Immature natural killer cell (primary cell): ENCODE results near the gene ACTL6B. TPM values are rescaled to one million over a fixed set of nuclear protein-coding genes. Genes with fewer than 3 reads are reported as not detected.
A peak's percentile ranks its signal among the peaks of the same experiment; 100 is the strongest.
"Not testable (repeated sequence)": the region's sequence is repeated elsewhere in the genome, so short reads cannot be mapped to it uniquely, and the experiment has no call there.

ENCODE experiments used
- DNase-seq, 3 donors: peaks; one replicate each; pipeline ENCODE4 v3.0.0; 2022; ENCODE audit warnings: mixed read lengths in 1 of 3
- H3K27ac Mint-ChIP-seq, 6 donors: one replicate each; pipeline ENCODE4 v1.8.0; 2020; ENCODE audit warnings: mixed read lengths in 6 of 6, mild to moderate bottlenecking in 5 of 6, inconsistent platforms in 4 of 6, moderate library complexity in 3 of 6
- H3K27me3 Mint-ChIP-seq, 3 donors: one replicate each; pipeline ENCODE4 v1.8.0; 2020 to 2021; ENCODE audit warnings: low read depth in 3 of 3, mild to moderate bottlenecking in 3 of 3, mixed read lengths in 3 of 3, moderate library complexity in 3 of 3, inconsistent platforms in 1 of 3
- H3K36me3 Mint-ChIP-seq, 3 donors: one replicate each; pipeline ENCODE4 v1.8.0; 2020; ENCODE audit warnings: mixed read lengths in 3 of 3, inconsistent platforms in 2 of 3, mild to moderate bottlenecking in 2 of 3
- H3K4me1 Mint-ChIP-seq, 2 donors: one replicate each; pipeline ENCODE4 v1.8.0; 2020; ENCODE audit warnings: inconsistent platforms in 2 of 2, mild to moderate bottlenecking in 2 of 2, mixed read lengths in 2 of 2, moderate library complexity in 1 of 2
- H3K4me3 Mint-ChIP-seq, 5 donors: one replicate each; pipeline ENCODE4 v1.8.0; 2020; ENCODE audit warnings: mild to moderate bottlenecking in 5 of 5, mixed read lengths in 5 of 5, inconsistent platforms in 3 of 5, moderate library complexity in 3 of 5
- H3K9me3 Mint-ChIP-seq, 6 donors: one replicate each; pipeline ENCODE4 v1.8.0; 2020; ENCODE audit warnings: mild to moderate bottlenecking in 6 of 6, mixed read lengths in 6 of 6, inconsistent platforms in 4 of 6, moderate library complexity in 3 of 6
- polyA plus RNA-seq, 3 donors: library from polyadenylated mRNA; unstranded; fragments of 300-500 nt; fragmentation: Illumina TruSeq; gene quantifications; one replicate each; pipeline ENCODE4 v1.2.3, GENCODE V29; 2021

The ACTL6B gene
- polyA plus RNA-seq, 3 donors from 2014 or later = not detected

- Mint-ChIP-seq H3K27me3 (peaks cover 21 to 35% (median 23%) of the 10 kb centered on the region in 3 donors), H3K27ac (peak within 1 kb of the TSS; percentile 91 to 98 (median 96)), H3K4me1 (peaks cover 7 to 16% of the 10 kb centered on the region in 2 donors), H3K36me3 (peaks cover 0 to 6% (median 0%) of the 10 kb centered on the region in 3 donors), H3K9me3 (no peaks in the 10 kb centered on the region), H3K4me3 (peak within 1 kb of the TSS; percentile 92 to 96 (median 93))
- DNase-seq = peak; percentile 94 to 96 (median 95)
Observed at GRCh38 chr7:100673302-100673941, 17.2 kb upstream of the ACTL6B start, which contains the start of gene GNB2. Gene GNB2 (plus strand): TSS chr7:100673740. CDS start chr7:100676266, 2,526 bp downstream.

DNA sequence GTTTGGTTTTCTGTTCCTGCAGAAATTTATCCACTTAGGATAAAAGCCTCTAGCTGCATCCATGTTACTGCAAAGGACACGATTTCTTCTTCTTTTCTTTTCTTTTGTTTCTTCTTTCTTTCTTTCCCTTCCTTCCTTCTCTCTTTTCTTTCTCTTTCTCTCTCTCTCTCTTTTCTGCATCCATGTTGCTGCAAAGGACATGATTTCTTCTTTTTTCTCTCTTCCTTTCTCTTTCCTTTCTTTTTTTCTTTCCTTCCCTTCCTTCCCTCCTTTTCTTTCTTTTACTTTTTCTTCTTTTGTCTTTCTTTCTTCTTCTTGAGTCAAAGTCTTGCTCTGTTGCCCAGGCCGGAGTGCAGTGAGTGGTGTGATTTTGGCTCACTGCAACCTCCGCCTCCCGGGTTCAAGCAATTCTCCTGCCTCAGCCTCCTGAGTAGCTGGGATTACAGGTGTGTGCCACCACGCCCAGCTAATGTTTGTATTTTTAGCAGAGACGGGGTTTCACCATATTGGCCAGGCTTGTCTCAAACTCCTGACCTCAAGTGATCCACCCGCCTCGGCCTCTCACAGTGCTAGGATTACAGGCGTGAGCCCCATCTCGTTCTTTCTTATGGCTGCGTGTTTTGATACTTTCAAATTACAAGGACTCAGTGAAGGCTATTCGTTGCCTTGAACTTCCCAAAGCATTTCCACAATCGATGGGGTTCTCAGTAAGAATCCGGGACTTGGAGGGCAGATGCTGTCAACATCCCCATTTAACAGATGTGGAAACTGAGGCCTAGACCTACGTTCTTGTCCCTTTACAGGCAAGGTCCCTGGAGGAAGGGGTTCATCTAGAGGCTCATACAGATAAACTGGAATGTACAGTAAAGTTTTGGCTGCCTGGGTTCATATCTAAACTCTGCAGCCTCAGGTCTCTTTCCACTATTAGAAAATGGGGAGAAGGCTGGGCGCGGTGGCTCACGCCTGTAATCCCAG is 15.4 kb upstream of the ACTL6B start:
- peaks cover 18 to 37% (median 22%) of the 10 kb centered on the region in 3 donors for H3K27me3 Mint-ChIP-seq
- H3K4me3 Mint-ChIP-seq = peak overlapping the region in 2 of 5 donors; percentile 21 to 38
- H3K27ac Mint-ChIP-seq = peak overlapping the region in 3 of 6 donors; percentile 2 to 14 (median 10)
- peaks cover 0 to 10% of the 10 kb centered on the region in 2 donors for H3K4me1 Mint-ChIP-seq
- H3K36me3 Mint-ChIP-seq = no peaks in the 10 kb centered on the region
- no peak for DNase-seq
- H3K9me3 Mint-ChIP-seq = no peaks in the 10 kb centered on the region

- Mint-ChIP-seq H3K36me3 (no peaks in the 10 kb centered on the region), H3K9me3 (no peaks in the 10 kb centered on the region), H3K27ac (no peak overlapping the region), H3K4me1 (peaks cover 0 to 6% of the 10 kb centered on the region in 2 donors), H3K4me3 (no peak overlapping the region), H3K27me3 (peaks cover 16 to 28% (median 19%) of the 10 kb centered on the region in 3 donors)
- no peak for DNase-seq
Observed at GRCh38 chr7:100670074-100670473, 13.8 kb upstream of the ACTL6B start.

GRCh38 chr7:100669106-100669505 is 12.9 kb upstream of the ACTL6B start:
- DNase-seq, H3K9me3 Mint-ChIP-seq, H3K27ac Mint-ChIP-seq, H3K4me3 Mint-ChIP-seq, H3K4me1 Mint-ChIP-seq, H3K36me3 Mint-ChIP-seq: not testable (repeated sequence)
- H3K27me3 Mint-ChIP-seq = peaks cover 12 to 21% (median 13%) of the 10 kb centered on the region in 3 donors

DNA sequence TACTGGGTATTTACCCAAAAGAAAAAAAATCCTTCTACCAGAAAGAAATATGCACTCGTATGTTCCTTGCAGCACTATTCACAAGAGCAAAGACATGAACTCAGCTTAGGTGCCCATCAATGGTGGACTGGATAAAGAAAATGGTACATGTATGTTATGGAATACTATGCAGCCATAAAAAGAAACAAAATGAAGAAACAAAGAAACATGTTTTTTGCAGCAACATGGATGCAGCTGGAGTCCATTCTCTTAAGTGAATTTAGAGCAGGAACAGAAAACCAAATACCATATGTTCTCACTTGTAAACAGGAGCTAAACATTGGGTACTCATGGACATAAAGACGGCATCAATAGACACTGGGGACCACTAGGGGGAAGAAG is 11.8 kb upstream of the ACTL6B start:
- Mint-ChIP-seq H3K4me1 (peaks cover 0 to 3% of the 10 kb centered on the region in 2 donors), H3K27me3 (peaks cover 6 to 12% (median 9%) of the 10 kb centered on the region in 3 donors), H3K27ac (no peak overlapping the region), H3K36me3 (no peaks in the 10 kb centered on the region), H3K4me3 (no peak overlapping the region), H3K9me3 (no peaks in the 10 kb centered on the region)
- DNase-seq = no peak

- Mint-ChIP-seq H3K4me1 (peaks cover 0 to under 1% of the 10 kb centered on the region in 2 donors), H3K27ac (no peak overlapping the region), H3K36me3 (no peaks in the 10 kb centered on the region), H3K27me3 (peaks cover 4 to 6% (median 6%) of the 10 kb centered on the region in 3 donors), H3K9me3 (no peaks in the 10 kb centered on the region), H3K4me3 (no peak overlapping the region)
- no peak for DNase-seq
Observed at GRCh38 chr7:100667331-100668068, 11.3 kb upstream of the ACTL6B start.

DNA sequence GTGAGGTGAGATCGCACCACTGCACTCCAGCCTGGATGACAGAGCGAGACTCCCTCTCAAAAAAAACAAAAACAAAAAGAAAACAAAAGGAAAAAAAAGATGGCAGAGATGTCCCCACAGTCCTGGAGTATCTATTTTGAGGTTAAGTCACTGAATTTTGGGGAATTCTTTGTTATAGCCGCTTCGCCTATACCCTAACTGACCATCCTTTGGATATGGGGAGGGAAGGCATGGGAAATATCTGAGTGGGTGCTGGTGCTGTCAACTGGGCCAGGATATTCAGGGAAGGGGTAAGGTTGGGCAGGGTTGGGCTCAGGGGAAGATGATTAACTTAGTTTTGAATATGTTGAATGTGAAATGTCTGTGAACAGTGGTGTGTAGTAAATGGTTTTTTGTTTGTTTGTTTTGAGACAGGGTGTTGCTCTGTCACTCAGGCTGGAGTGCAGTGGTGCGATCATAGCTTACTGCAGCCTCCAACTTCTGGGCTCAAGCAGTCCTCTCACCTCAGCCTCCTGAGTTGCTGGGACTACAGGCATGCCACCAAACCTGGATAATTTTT is 9.0 kb upstream of the ACTL6B start:
- H3K36me3 Mint-ChIP-seq = no peaks in the 10 kb centered on the region
- DNase-seq = no peak
- H3K4me1 Mint-ChIP-seq = no peaks in the 10 kb centered on the region
- no peak overlapping the region for H3K4me3 Mint-ChIP-seq
- H3K27me3 Mint-ChIP-seq = peaks cover 5 to 9% (median 6%) of the 10 kb centered on the region in 3 donors
- no peak overlapping the region for H3K27ac Mint-ChIP-seq
- H3K9me3 Mint-ChIP-seq = no peaks in the 10 kb centered on the region

DNA sequence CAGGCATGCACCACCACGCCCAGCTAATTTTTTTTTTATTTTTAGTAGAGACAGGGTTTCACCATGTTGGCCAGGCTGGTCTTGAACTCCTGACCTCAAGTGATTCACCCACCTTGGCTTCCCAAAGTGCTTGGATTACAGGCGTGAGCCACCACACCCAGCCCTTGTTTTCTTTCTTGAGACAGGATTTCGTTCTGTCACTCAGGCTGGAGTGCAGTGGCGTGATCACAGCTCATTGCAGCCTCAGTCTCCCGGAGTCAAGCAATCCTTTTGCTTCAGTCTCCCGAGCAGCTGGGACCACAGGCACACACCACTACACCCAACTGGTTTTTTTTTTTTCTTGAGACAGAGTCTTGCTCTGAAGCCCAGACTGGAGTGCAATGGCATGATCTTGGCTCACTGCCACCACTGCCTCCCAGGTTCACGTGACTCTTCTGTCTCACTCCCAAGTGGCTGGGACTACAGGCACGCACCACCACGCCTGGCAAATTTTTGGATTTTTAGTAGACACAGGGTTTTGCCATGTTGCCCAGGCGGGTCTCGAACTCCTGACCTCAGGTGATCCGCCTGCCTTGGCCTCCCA is 6.0 kb upstream of the ACTL6B start:
- H3K36me3 Mint-ChIP-seq, H3K4me3 Mint-ChIP-seq, H3K9me3 Mint-ChIP-seq, H3K4me1 Mint-ChIP-seq, H3K27ac Mint-ChIP-seq, DNase-seq: not testable (repeated sequence)
- H3K27me3 Mint-ChIP-seq = peaks cover 0 to 14% (median 11%) of the 10 kb centered on the region in 3 donors

DNA sequence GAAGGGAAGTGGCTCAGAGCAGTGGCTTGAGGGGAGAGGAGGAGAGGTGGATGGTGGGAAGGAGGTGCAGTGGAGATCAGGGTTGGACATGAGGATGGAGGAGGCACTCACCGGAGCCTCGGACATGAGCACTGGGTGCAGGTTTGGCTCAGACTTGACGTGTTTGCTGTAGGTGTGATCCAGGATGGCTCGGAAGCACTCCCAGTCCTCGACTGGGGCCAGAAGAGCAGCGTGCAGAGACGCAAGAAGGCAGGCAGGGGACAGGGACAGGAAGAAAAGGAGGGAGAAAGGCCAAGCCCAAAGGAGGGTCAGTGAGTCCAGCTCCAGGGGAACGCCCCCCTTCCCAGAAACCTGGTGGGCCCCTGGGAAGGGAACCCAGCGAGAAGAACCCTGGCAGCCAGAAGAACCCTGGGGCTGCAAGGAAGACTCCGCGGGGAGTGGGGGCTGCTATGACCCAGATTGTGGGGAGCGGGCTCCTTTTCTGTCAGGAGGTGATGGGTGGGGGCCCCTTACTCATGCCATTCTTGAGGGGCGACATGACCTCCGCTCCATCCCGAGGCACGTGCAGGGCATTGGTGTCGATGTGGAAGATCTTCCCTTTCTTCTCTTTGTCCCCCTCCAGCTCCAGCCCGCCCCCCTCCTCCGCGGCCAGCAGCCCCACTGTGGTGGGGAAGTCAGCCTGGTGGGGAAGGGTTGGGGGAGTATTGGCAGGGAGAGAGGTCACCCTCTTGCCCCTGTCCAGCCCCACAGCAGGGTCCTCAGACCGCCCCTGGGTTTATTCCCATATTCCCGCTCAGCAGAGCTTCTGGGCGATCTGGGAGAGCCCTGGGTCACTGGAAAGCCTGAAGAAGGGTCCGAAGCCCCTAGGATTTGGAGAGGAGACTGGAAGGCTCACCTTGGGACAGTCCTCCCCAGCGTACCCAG is 1.1 kb downstream of the ACTL6B start:
- H3K4me3 Mint-ChIP-seq = peak overlapping the region in 1 of 5 donors; percentile 43
- H3K36me3 Mint-ChIP-seq = peaks cover 0 to 3% (median 2%) of the 10 kb centered on the region in 3 donors
- H3K9me3 Mint-ChIP-seq = no peaks in the 10 kb centered on the region
- no peak overlapping the region for H3K27ac Mint-ChIP-seq
- peaks cover 11 to 36% (median 19%) of the 10 kb centered on the region in 3 donors for H3K27me3 Mint-ChIP-seq
- no peak for DNase-seq
- peaks cover 0 to 2% of the 10 kb centered on the region in 2 donors for H3K4me1 Mint-ChIP-seq

DNA sequence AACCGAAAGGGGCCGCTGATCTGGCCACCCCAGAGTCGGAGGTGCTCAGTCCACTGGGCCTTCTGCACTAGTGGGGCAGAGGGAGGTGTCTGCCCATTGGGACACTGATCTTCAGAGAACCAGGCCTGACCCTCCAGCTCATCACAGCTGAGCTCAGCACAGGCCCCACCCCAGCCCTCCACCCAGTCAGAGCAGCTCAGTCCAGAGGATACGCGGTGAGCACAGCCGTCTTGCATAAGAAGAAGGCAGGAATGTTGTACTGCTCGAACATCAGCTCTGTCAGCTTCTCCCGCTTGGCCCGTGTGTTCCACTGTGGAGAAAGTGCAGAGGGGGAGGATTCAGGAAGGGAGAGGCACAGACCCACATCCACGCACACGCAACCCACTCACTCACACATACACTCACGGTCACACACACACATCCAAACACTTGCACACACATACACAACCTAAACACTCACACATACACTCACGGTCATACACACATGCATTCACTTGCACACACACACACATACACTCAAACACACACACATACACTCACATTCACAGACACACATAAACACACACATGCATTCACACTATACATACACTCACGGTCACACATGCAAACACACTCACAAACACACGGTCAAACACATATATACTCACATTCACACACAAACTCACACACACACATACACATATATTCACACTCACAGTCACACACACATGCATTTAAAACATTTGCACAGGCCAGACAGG is 6.3 kb downstream of the ACTL6B start:
- H3K4me1 Mint-ChIP-seq = no peaks in the 10 kb centered on the region
- DNase-seq = no peak
- H3K4me3 Mint-ChIP-seq = no peak overlapping the region
- H3K27me3 Mint-ChIP-seq = peaks cover 11 to 19% (median 18%) of the 10 kb centered on the region in 3 donors
- H3K36me3 Mint-ChIP-seq = peaks cover 0 to 5% (median 5%) of the 10 kb centered on the region in 3 donors
- no peaks in the 10 kb centered on the region for H3K9me3 Mint-ChIP-seq
- H3K27ac Mint-ChIP-seq = peak overlapping the region in 1 of 6 donors; percentile 42

DNA sequence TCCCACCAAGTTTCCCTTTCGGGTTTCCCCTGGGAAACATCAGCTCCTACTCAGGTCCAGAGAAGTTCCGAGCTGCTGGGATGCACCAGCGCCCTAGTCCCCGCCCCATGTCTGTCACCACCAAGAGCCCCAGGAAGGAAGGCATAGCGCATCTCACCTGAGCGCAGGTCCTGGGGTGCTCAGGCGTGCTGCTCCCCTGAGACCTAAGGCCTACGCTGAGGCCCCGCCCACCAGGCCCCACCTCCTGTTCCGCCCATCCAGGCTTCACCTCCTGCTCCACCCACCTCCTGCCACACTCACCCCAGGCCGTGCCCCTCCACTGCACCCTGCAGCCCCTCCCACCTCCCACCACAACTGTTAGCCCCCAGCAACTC is 13.7 kb downstream of the ACTL6B start:
- no peaks in the 10 kb centered on the region for H3K4me1 Mint-ChIP-seq

More for the DNA sequence above, 13.7 kb downstream of the ACTL6B start:
- Mint-ChIP-seq H3K27me3 (peaks cover 0 to 5% (median under 1%) of the 10 kb centered on the region in 3 donors), H3K36me3 (no peaks in the 10 kb centered on the region), H3K9me3 (no peaks in the 10 kb centered on the region), H3K27ac (no peak overlapping the region), H3K4me3 (no peak overlapping the region)
- DNase-seq = no peak
